ENCODE results near the gene PKN1. TPM values are rescaled to one million over a fixed set of nuclear protein-coding genes. Genes with fewer than 3 reads are reported as not detected.

PKN1 gene
- total and polyA plus RNA-seq, 9 of the 15 experiments (the other 6 are each of a cell fraction or from before 2014, with no cell fraction given) = 0.30 to 228 (median 77.5) TPM

GRCh38 chr19:14407605-14408484 lies 25.3 kb upstream of the PKN1 start (continued):
- TF ChIP-seq BRF2 (IDR thresholded peaks at IDR 0.05; ENCODE audit: borderline replicate concordance, insufficient read depth, insufficient read length) = no peak
- TF ChIP-seq HOMEZ (CRISPR knock-in tag; IDR thresholded peaks at IDR 0.05) = no peak
- no peak for TF ChIP-seq DACH1 (IDR thresholded peaks at IDR 0.05; ENCODE audit: partially characterized antibody)
- peak; percentile 49 for TF ChIP-seq FIP1L1 (IDR thresholded peaks at IDR 0.05; ENCODE audit: low read depth, low read length, poor library complexity, severe bottlenecking)
- no peak for TF ChIP-seq HDAC2 (IDR thresholded peaks at IDR 0.05)
- no peak for TF ChIP-seq VEZF1 (CRISPR knock-in tag; IDR thresholded peaks at IDR 0.05)
- peak; percentile 53 for TF ChIP-seq CCNT2 (IDR thresholded peaks at IDR 0.05; ENCODE audit: borderline replicate concordance, extremely low read depth, insufficient read length, low read depth, low read length)
- TF ChIP-seq SIX5 (IDR thresholded peaks at IDR 0.05; ENCODE audit: borderline replicate concordance in 1 of 2, insufficient read depth in 1 of 2, low read depth in 1 of 2, low read length in 2 of 2) = no peak
- TF ChIP-seq FOXP1 (CRISPR knock-in tag; IDR thresholded peaks at IDR 0.05) = no peak
- TF ChIP-seq BMI1 (IDR thresholded peaks at IDR 0.05; ENCODE audit: low read length) = no peak
- peak; percentile 22; the same call in 1 of the 2 replicates for TF ChIP-seq NFIC (IDR thresholded peaks at IDR 0.05)
- TF ChIP-seq FUS (optimal IDR thresholded peaks at IDR 0.05; ENCODE audit: low read depth, low read length) = no peak
- no peak for TF ChIP-seq MAX (CRISPR knock-in tag; IDR thresholded peaks at IDR 0.05)
- TF ChIP-seq POLR2A (conservative IDR thresholded peaks at IDR 0.05) = peak; percentile 88
- no peak for TF ChIP-seq IFI16 (CRISPR knock-in tag; IDR thresholded peaks at IDR 0.05)
- TF ChIP-seq COPS2 (conservative IDR thresholded peaks at IDR 0.05) = no peak
- no peak for TF ChIP-seq ZNF217 (CRISPR knock-in tag; IDR thresholded peaks at IDR 0.05)
- TF ChIP-seq MEF2D (tag; conservative IDR thresholded peaks at IDR 0.05; ENCODE audit: low read depth) = no peak
- no peak for TF ChIP-seq PCBP2 (IDR thresholded peaks at IDR 0.05; ENCODE audit: low read depth, low read length, poor library complexity, severe bottlenecking)
- no peak for TF ChIP-seq RFX1 (IDR thresholded peaks at IDR 0.05)
- TF ChIP-seq FOXA1 (IDR thresholded peaks at IDR 0.05; ENCODE audit: borderline replicate concordance) = no peak
- TF ChIP-seq NCOA4 (IDR thresholded peaks at IDR 0.05; ENCODE audit: partially characterized antibody) = no peak
